ENCODE measurements around the gene SORCS2.

DNA sequence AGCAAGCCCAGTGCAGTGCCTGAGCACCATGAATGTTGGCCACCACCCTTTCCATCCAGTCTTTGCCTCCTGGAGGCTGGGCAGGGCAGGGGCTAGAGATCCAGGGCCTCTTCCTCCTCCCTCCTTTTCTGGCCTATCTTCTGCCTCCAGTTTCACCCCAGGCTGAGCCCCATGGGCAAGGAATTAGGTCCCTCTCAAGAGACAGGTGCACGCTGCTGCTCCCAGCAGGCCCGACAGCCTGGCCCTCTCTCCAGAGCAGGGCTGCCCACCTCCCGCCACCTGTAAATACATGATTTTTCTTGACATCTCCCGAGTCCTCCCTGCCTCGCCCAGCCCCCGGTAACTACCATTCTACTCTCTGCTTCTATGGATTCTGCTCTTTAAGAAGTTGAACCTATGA lies 299.6 kb downstream of the SORCS2 start:
- TF ChIP-seq SP1 (IDR thresholded peaks at IDR 0.05) (no peak), ZNF384 (IDR thresholded peaks at IDR 0.05) (no peak), NFRKB (IDR thresholded peaks at IDR 0.05) (no peak), BHLHE40 (IDR thresholded peaks at IDR 0.05; ENCODE audit: borderline replicate concordance) (no peak), TARDBP (IDR thresholded peaks at IDR 0.05) (no peak), SUZ12 (IDR thresholded peaks at IDR 0.05) (no peak), FOXA1 (IDR thresholded peaks at IDR 0.05) (no peak), FOXK2 (IDR thresholded peaks at IDR 0.05) (no peak), FOXM1 (IDR thresholded peaks at IDR 0.05; ENCODE audit: borderline replicate concordance) (no peak), ELF4 (IDR thresholded peaks at IDR 0.05) (no peak)
